HUES64 (cell line): ENCODE results near the gene JHY.
"Not testable (repeated sequence)": the region's sequence is repeated elsewhere in the genome, so short reads cannot be mapped to it uniquely, and the experiment has no call there.

Experiments
- H3K27ac ChIP-seq: 2 replicates; pipeline ENCODE4 v1.7.0; 2013; ENCODE audit warnings: low read depth, low read length, inconsistent platforms
- H3K27me3 ChIP-seq: 2 replicates; pipeline ENCODE4 v1.6.1; 2013; ENCODE audit warnings: mild to moderate bottlenecking, low read length; ENCODE audit not compliant: insufficient read depth
- H3K36me3 ChIP-seq: 2 replicates; pipeline ENCODE4 v1.6.1; 2013; ENCODE audit warnings: mild to moderate bottlenecking, low read length; ENCODE audit not compliant: insufficient read depth
- H3K4me1 ChIP-seq: 2 replicates; pipeline ENCODE4 v1.6.1; 2013; ENCODE audit warnings: mild to moderate bottlenecking, low read length, moderate library complexity; ENCODE audit not compliant: insufficient read depth
- H3K4me3 ChIP-seq: 2 replicates; pipeline ENCODE4 v1.5.1; 2013; ENCODE audit warnings: mild to moderate bottlenecking, low read length, moderate library complexity
- H3K9ac ChIP-seq: 2 replicates; pipeline ENCODE4 v1.6.1; 2013; ENCODE audit warnings: mild to moderate bottlenecking, low read depth, low read length
- H3K9me3 ChIP-seq: 2 replicates; pipeline ENCODE4 v1.6.1; 2013; ENCODE audit warnings: low read depth, low read length; ENCODE audit not compliant: insufficient read depth
- WGBS: fragments of 150-250, 120-280 bp; methylation state at CpG from one replicate; pipeline ENCODE4 v1.1.7; 2013; ENCODE audit warnings: missing lambda C conversion rate; 5-methylcytosine and 5-hydroxymethylcytosine counted together

Gene JHY

DNA sequence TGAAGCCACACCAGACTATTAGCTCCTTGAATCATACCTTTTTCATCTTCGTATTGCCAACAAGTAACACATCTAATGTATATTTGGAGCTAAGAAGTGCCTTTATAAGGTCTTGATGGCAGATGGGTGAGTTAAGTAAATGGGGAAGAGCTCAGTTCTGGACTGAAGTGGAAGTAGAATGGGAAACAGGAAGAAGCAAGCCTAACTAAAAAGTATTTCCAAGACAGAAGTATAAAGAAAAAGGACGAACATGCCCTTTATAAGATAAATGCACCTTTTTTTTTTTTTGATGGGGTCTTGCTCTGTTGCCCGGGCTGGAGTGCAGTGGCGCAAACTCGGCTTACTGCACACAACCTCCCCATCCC lies 29.8 kb upstream of the JHY start:
- Histone ChIP-seq H3K4me1 (peaks cover 35% of the 10 kb centered on the region), H3K4me3 (no peak overlapping the region), H3K9me3 (no peaks in the 10 kb centered on the region), H3K9ac (no peak overlapping the region), H3K27me3 (no peaks in the 10 kb centered on the region), H3K36me3 (no peaks in the 10 kb centered on the region), H3K27ac (no peak overlapping the region)
- 97% methylated on average over 5 of the region's 5 CpGs for WGBS

DNA sequence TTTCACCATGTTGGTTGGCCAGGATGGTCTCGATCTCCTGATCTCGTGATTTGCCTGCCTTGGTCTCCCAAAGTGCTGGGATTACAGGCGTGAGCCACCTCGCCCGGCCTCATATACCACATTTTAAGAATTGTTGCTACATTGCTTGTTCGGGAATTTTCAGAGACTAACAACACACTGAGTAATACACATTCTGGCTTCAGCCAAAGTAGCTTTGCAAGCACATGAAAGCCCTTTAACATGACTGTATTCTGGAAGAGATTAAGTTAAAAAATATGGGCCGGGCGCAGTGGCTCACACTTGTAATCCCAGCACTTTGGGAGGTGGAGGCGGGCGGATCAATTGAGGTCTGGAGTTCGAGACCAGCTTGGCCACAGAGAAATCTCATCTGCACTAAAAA lies 29.3 kb upstream of the JHY start:
- Histone ChIP-seq H3K36me3 (no peaks in the 10 kb centered on the region), H3K9ac (no peak overlapping the region), H3K4me1 (peaks cover 35% of the 10 kb centered on the region), H3K27me3 (no peaks in the 10 kb centered on the region), H3K27ac (no peak overlapping the region), H3K9me3 (no peaks in the 10 kb centered on the region), H3K4me3 (no peak overlapping the region)
- 95% methylated on average over 11 of the region's 11 CpGs for WGBS

DNA sequence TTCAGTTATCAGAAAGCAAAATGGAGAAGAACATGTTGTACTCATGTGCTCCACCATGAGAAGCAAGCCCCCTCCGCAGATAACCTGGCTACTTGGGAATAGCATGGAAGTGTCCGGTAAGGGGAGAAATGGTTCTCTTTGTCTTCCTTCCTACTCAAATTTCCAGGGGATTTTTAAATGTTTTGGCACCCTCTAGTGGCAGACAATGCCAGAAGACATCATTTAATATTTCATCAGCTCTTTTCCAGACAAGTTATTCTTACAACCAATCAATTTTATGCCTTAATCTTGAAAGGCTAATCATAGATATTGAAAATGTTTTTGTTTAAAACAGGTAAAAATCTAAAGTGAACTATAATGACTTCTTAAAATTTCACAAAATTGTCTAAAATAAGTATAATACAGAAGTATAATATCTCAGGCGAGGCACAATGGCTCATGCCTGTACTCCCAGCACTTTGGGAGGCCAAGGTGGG lies 28.6 kb upstream of the JHY start:
- H3K9me3 ChIP-seq: no peaks in the 10 kb centered on the region
- whole genome bisulfite sequencing: 73% methylated on average over 2 of the region's 3 CpGs
- H3K36me3 ChIP-seq: no peaks in the 10 kb centered on the region
- peak overlapping the region; percentile 26; the same call in 1 of the 2 replicates for H3K9ac ChIP-seq
- no peak overlapping the region for H3K27ac ChIP-seq
- no peak overlapping the region for H3K4me3 ChIP-seq
- peaks cover 35% of the 10 kb centered on the region for H3K4me1 ChIP-seq
- H3K27me3 ChIP-seq: no peaks in the 10 kb centered on the region

DNA sequence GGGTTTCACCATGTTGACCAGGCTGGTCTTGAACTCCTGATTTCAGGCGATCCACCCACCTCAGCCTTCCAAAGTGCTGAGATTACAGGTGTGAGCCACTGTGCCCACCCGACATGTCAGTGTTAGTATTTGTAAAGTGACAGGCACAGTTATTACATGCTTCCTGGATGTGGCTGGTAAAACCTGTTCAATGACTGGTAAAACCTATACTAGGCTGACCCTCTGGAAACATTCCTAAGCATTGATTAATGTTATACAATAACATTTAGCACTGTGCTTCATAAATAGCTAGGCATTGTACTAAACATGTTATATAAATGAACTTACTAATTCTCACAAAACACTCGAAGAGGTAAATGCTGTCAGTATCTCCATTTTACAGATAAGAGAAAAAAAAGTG lies 20.9 kb upstream of the JHY start:
- H3K36me3 ChIP-seq: no peaks in the 10 kb centered on the region
- WGBS: 99% methylated on average over 3 of the region's 3 CpGs
- no peak overlapping the region for H3K27ac ChIP-seq
- H3K9ac ChIP-seq: no peak overlapping the region
- H3K27me3 ChIP-seq: no peaks in the 10 kb centered on the region
- 0 out of 2 replicates have a peak, but pooled peaks cover under 1% of the 10 kb centered on the region for H3K4me1 ChIP-seq
- no peak overlapping the region for H3K4me3 ChIP-seq
- no peaks in the 10 kb centered on the region for H3K9me3 ChIP-seq

DNA sequence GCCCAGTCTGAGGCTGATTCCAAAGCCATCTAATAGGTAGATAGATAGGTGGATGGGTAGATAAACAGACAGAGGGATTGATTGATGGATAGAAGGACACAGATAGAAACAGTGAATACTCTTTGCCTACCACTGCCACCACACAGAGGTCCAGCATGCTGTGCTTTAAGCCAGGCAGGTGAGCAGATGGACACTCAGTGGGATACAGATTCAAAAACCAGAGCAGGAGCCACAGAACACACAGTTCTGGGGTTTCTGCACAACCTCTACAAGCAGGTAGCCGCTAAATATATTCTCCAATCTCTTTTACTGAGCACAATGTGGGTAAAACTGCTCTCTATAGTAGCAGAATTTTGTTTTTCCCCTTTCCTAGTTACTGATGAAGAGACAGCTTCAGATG lies 20.5 kb upstream of the JHY start:
- WGBS: 89% methylated on average over 1 of the region's 1 CpG
- no peak overlapping the region for H3K4me3 ChIP-seq
- H3K4me1 ChIP-seq: no peaks in the 10 kb centered on the region
- no peaks in the 10 kb centered on the region for H3K27me3 ChIP-seq
- H3K9me3 ChIP-seq: no peaks in the 10 kb centered on the region
- no peaks in the 10 kb centered on the region for H3K36me3 ChIP-seq
- H3K27ac ChIP-seq: no peak overlapping the region
- no peak overlapping the region for H3K9ac ChIP-seq

DNA sequence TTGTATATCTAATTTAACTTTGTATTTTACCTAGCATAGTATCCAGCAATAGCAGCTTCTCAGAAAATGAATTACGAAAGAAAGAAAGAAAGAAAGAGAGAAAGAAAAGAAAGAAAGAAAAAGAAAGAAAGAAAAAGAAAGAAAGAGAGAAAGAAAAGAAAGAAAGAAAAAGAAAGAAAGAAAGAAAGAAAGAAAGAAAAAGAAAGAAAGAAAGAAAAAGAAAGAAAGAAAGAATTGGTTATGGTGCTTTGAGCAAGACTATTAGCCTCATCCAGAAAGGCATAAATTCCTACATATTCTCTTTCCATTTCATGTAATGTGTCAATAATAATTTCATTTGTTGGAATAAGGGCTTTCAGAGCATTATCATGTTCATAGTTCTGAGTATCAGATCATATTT lies 19.4 kb upstream of the JHY start:
- not testable (repeated sequence) for H3K36me3 ChIP-seq, H3K4me1 ChIP-seq, H3K27me3 ChIP-seq, H3K27ac ChIP-seq, H3K9me3 ChIP-seq, H3K9ac ChIP-seq, H3K4me3 ChIP-seq
- 83% methylated on average over 1 of the region's 1 CpG for WGBS

DNA sequence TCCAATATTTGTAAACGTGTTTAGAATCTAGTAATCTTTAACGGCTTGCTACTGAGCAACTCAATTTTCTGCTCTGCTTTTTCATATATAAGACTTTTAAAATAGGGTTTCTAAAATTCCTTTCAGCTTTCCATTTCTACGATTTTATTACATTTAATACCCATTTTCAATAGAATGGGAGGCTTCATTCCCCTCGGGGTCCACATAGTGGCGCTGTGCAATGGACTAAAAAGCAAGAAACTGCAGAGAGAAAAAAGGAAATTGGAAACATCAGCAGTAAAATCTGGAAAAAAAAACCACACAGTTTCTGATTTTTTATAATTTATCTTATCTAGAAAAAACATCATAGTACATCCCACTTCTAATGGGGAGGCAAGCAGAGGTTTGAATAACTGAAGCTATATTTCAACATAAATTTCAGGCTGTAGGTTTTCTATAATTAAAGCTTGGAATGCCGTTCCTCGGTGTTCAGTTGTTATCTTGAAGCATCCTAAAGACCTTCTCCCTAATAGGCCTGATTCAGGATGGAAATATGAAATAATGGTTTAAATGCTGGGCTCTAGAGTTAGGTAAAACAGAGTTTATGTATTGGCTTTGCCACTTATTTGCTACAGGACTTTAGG lies 18.7 kb upstream of the JHY start:
- Histone ChIP-seq H3K4me3 (no peak overlapping the region), H3K27me3 (no peaks in the 10 kb centered on the region), H3K4me1 (no peaks in the 10 kb centered on the region), H3K27ac (no peak overlapping the region), H3K9ac (no peak overlapping the region), H3K9me3 (no peaks in the 10 kb centered on the region), H3K36me3 (no peaks in the 10 kb centered on the region)
- 42% methylated on average over 6 of the region's 7 CpGs for WGBS

DNA sequence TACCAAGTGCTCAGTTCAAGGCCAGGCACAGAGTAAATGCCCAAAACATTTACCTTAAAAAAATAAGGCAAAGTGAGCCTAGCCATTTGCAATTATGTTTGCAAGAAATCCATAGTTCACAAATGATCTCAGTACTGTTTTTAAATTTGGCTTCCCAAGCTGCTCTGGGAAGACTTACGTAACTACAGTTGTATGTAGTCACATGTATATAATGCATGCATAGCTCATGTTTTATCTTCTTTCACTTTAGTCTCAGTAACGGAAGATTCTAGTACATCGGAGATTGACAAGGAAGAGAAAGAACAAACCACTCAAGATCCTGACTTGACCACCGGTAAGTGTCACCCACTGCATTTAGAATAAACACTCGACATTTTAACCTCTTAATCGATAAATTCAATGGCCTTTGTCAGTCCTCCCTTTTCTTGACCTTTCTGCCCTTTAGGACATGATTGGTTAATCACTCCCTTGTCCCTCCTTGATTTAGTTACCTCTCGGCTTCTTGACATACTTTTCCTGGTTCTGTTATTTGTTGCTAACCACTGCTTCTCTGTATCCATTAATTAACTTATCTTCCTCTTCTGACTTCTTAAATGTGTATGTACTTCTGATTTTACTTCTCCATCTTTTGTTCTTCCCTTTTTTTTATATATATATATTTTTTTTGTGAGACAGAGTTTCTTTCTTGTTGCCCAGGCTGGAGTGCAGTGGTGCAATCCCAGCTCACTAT lies 18.0 kb upstream of the JHY start:
- H3K36me3 ChIP-seq: no peaks in the 10 kb centered on the region
- H3K9me3 ChIP-seq: no peaks in the 10 kb centered on the region
- no peaks in the 10 kb centered on the region for H3K27me3 ChIP-seq
- no peak overlapping the region for H3K9ac ChIP-seq
- H3K27ac ChIP-seq: no peak overlapping the region
- WGBS: 93% methylated on average over 7 of the region's 7 CpGs
- H3K4me3 ChIP-seq: no peak overlapping the region
- no peaks in the 10 kb centered on the region for H3K4me1 ChIP-seq

DNA sequence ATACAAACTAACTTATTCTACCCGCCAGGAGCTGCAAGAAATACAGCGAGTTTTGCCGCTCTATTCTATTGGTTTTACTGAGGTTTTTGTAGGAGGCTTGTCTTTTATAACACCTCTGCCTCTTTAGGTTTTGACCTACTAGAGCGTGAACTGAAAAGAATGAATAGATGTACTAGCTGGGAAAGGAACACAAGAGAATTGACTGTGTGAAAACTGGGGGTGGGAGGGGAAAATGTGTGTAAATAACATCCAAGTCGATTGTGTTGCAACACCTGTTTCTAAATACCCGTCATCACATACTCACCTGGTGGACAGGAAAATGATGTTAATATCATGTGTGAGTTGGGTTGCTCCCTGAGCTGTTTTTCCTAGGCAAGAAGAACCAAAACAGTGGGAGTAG lies 12.9 kb upstream of the JHY start:
- no peak overlapping the region for H3K27ac ChIP-seq
- no peak overlapping the region for H3K4me3 ChIP-seq
- H3K4me1 ChIP-seq: no peaks in the 10 kb centered on the region
- WGBS: 97% methylated on average over 5 of the region's 6 CpGs
- H3K36me3 ChIP-seq: no peaks in the 10 kb centered on the region
- no peaks in the 10 kb centered on the region for H3K27me3 ChIP-seq
- no peak overlapping the region for H3K9ac ChIP-seq
- H3K9me3 ChIP-seq: no peaks in the 10 kb centered on the region

DNA sequence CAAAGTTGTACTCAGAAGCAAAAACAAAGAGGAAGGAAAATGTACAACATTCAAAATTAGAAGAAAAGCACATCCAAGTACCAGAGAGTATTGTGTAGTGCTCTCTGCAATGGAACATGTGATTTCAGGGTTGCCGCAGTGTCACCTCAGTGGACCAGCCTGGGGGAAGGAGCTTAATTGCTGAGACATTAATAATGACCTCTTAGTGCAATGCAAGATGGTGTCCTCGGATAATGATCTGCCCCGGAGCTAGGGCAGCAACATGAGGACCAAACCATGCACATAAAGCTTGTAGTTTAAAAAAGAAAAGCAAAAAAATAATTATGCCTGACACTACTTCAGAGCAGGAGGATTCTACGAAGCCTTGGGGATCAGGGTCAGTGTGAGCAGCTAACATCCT lies 11.3 kb upstream of the JHY start:
- no peak overlapping the region for H3K9ac ChIP-seq
- 95% methylated on average over 4 of the region's 4 CpGs for WGBS
- H3K9me3 ChIP-seq: no peaks in the 10 kb centered on the region
- H3K4me3 ChIP-seq: no peak overlapping the region
- H3K27ac ChIP-seq: no peak overlapping the region
- no peaks in the 10 kb centered on the region for H3K4me1 ChIP-seq
- no peaks in the 10 kb centered on the region for H3K36me3 ChIP-seq
- no peaks in the 10 kb centered on the region for H3K27me3 ChIP-seq

DNA sequence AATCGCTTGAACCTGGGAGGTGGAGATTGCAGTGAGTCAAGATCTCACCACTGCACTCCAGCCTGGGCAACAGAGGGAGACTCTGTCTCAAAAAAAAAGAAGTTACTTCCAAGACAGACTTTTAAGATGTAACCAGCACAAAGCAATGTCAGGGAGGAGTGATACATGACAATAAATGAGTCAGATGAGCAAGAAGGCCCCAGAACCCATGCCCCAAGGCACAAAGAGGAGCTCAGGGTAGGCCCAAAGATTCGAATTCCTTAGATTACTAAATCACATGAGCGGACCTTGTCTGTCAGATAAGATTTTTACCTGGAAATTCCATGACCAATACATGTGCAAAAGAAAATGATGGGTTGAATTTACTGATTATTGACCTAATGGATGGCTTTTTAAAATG lies 10.5 kb upstream of the JHY start:
- Histone ChIP-seq H3K9me3 (no peaks in the 10 kb centered on the region), H3K9ac (no peak overlapping the region), H3K27ac (no peak overlapping the region), H3K4me1 (no peaks in the 10 kb centered on the region), H3K27me3 (no peaks in the 10 kb centered on the region), H3K4me3 (no peak overlapping the region), H3K36me3 (no peaks in the 10 kb centered on the region)
- WGBS: 89% methylated on average over 3 of the region's 3 CpGs
